SK-N-SH treated with all-trans-retinoic acid at 6 μM for 48 hours (cell line): ENCODE measurements around the gene AUTS2.

Experiments used
- ATAC-seq: fragments of 200-7000 bp; cut with Tn5 transposase; 3 replicates; pipeline ENCODE4 v1.9.1; 2020; ENCODE audit warnings: mild to moderate bottlenecking, moderate library complexity
- ARNTL ChIP-seq: fragments of 450-650 bp; formaldehyde crosslinking; IDR thresholded peaks from 2 replicates; pipeline ENCODE4 v1.5.0; 2020; ENCODE audit warnings: low read depth, mild to moderate bottlenecking, moderate library complexity, borderline replicate concordance
- BACH2 ChIP-seq: fragments of 250-450 bp; sonication (Bioruptor Pico); IDR thresholded peaks from 2 replicates; pipeline ENCODE4 v1.9.0; 2021; ENCODE audit warnings: mild to moderate bottlenecking, borderline replicate concordance
- CREB5 ChIP-seq: fragments of 250-450 bp; sonication (Bioruptor Pico); IDR thresholded peaks from 2 replicates; pipeline ENCODE4 v1.5.1; 2020; ENCODE audit warnings: low read depth, mild to moderate bottlenecking, moderate library complexity
- CSDC2 ChIP-seq: fragments of 250-450 bp; sonication (Bioruptor Pico); IDR thresholded peaks from 2 replicates; pipeline ENCODE4 v1.5.0; 2020; ENCODE audit warnings: mild to moderate bottlenecking, moderate library complexity
- CSRNP3 ChIP-seq: fragments of 250-450 bp; sonication (Bioruptor Pico); IDR thresholded peaks from 2 replicates; pipeline ENCODE4 v1.5.1; 2021; ENCODE audit warnings: mild to moderate bottlenecking, moderate library complexity
- ESRRG ChIP-seq: fragments of 250-450 bp; sonication (Bioruptor Pico); IDR thresholded peaks from 2 replicates; pipeline ENCODE4 v1.6.1; 2021; ENCODE audit warnings: mild to moderate bottlenecking
- GLIS3 ChIP-seq: fragments of 250-450 bp; sonication (Bioruptor Pico); IDR thresholded peaks from 2 replicates; pipeline ENCODE4 v1.5.0; 2020; ENCODE audit warnings: mild to moderate bottlenecking, moderate library complexity
- ISL1 ChIP-seq: fragments of 250-450 bp; sonication (Bioruptor Pico); IDR thresholded peaks from 2 replicates; pipeline ENCODE4 v2.1.2; 2022; ENCODE audit warnings: mild to moderate bottlenecking, moderate library complexity
- OSR1 ChIP-seq: fragments of 250-450 bp; sonication (Bioruptor Pico); IDR thresholded peaks from 2 replicates; pipeline ENCODE4 v1.8.0; 2022; ENCODE audit warnings: moderate library complexity, mild to moderate bottlenecking, inconsistent platforms
- PATZ1 ChIP-seq: fragments of 250-450 bp; sonication (Bioruptor Pico); IDR thresholded peaks from 2 replicates; pipeline ENCODE4 v1.8.0; 2020; ENCODE audit warnings: mild to moderate bottlenecking, moderate library complexity, borderline replicate concordance
- POU6F1 ChIP-seq: fragments of 250-450 bp; sonication (Bioruptor Pico); IDR thresholded peaks from 2 replicates; pipeline ENCODE4 v1.8.0; 2021; ENCODE audit warnings: low read depth, mild to moderate bottlenecking, moderate library complexity, borderline replicate concordance
- PPARA ChIP-seq: fragments of 250-450 bp; sonication (Bioruptor Pico); IDR thresholded peaks from 2 replicates; pipeline ENCODE4 v1.5.0; 2020; ENCODE audit warnings: mild to moderate bottlenecking, borderline replicate concordance
- RARB ChIP-seq: fragments of 250-450 bp; sonication (Bioruptor Pico); IDR thresholded peaks from 2 replicates; pipeline ENCODE4 v1.8.0; 2021; ENCODE audit warnings: mild to moderate bottlenecking, moderate library complexity
- SNAI2 ChIP-seq: fragments of 250-450 bp; sonication (Bioruptor Pico); IDR thresholded peaks from 2 replicates; pipeline ENCODE4 v1.5.0; 2020; ENCODE audit warnings: mild to moderate bottlenecking, moderate library complexity
- TCF4 ChIP-seq: fragments of 250-450 bp; sonication (Bioruptor Pico); IDR thresholded peaks from 2 replicates; pipeline ENCODE4 v1.8.0; 2021; ENCODE audit warnings: mild to moderate bottlenecking, moderate library complexity, borderline replicate concordance
- TOX ChIP-seq: fragments of 250-450 bp; sonication (Bioruptor Pico); IDR thresholded peaks from 2 replicates; pipeline ENCODE4 v1.8.0; 2021; ENCODE audit warnings: mild to moderate bottlenecking, moderate library complexity, borderline replicate concordance
- TSHZ2 ChIP-seq: fragments of 250-450 bp; sonication (Bioruptor Pico); IDR thresholded peaks from 2 replicates; pipeline ENCODE4 v1.5.0; 2020; ENCODE audit warnings: mild to moderate bottlenecking, moderate library complexity
- ZC3H10 ChIP-seq: fragments of 250-450 bp; sonication (Bioruptor Pico); IDR thresholded peaks from 2 replicates; pipeline ENCODE4 v1.5.1; 2021; ENCODE audit warnings: mild to moderate bottlenecking, moderate library complexity
- ZFP3 ChIP-seq: fragments of 250-450 bp; sonication (Bioruptor Pico); IDR thresholded peaks from 2 replicates; pipeline ENCODE4 v1.5.0; 2020; ENCODE audit warnings: mild to moderate bottlenecking, moderate library complexity
- ZNF565 ChIP-seq: fragments of 450-650 bp; formaldehyde crosslinking; conservative IDR thresholded peaks from 2 replicates; pipeline ENCODE4 v1.5.0; 2020; ENCODE audit warnings: low read depth, mild to moderate bottlenecking, moderate library complexity
- ZNF70 ChIP-seq: fragments of 450-650 bp; formaldehyde crosslinking; IDR thresholded peaks from 2 replicates; pipeline ENCODE4 v1.5.0; 2020; ENCODE audit warnings: mild to moderate bottlenecking, moderate library complexity
- ZNF8 ChIP-seq: fragments of 450-650 bp; formaldehyde crosslinking; IDR thresholded peaks from 2 replicates; pipeline ENCODE4 v1.5.0; 2020; ENCODE audit warnings: mild to moderate bottlenecking, moderate library complexity

AUTS2 gene

GRCh38 chr7:69608049-69608448 lies 9.8 kb downstream of the AUTS2 start:
- TF ChIP-seq POU6F1 (CRISPR knock-in tag), result no peak
- no peak for TF ChIP-seq CSDC2 (CRISPR knock-in tag)
- no peak for TF ChIP-seq PPARA (CRISPR knock-in tag)
- TF ChIP-seq ESRRG (CRISPR knock-in tag), result no peak
- no peak for TF ChIP-seq ZFP3
- no peak for TF ChIP-seq ZC3H10 (CRISPR knock-in tag)
- TF ChIP-seq RARB (CRISPR knock-in tag), result no peak
- no peak for TF ChIP-seq OSR1 (CRISPR knock-in tag)
- TF ChIP-seq PATZ1 (CRISPR knock-in tag), result no peak
- TF ChIP-seq TCF4 (CRISPR knock-in tag), result no peak
- TF ChIP-seq SNAI2 (CRISPR knock-in tag), result no peak
- TF ChIP-seq GLIS3 (CRISPR knock-in tag), result no peak
- TF ChIP-seq BACH2 (CRISPR knock-in tag), result no peak
- TF ChIP-seq ARNTL (CRISPR knock-in tag), result no peak
- TF ChIP-seq TOX (CRISPR knock-in tag), result no peak
- no peak for TF ChIP-seq ZNF70 (CRISPR knock-in tag)
- no peak for ATAC-seq

GRCh38 chr7:69608878-69609277 lies 10.6 kb downstream of the AUTS2 start:
- no peak for TF ChIP-seq GLIS3 (CRISPR knock-in tag)
- TF ChIP-seq CSDC2 (CRISPR knock-in tag), result no peak
- no peak for TF ChIP-seq TOX (CRISPR knock-in tag)
- no peak for TF ChIP-seq SNAI2 (CRISPR knock-in tag)
- no peak for TF ChIP-seq ZNF565 (CRISPR knock-in tag)
- no peak for TF ChIP-seq RARB (CRISPR knock-in tag)
- no peak for TF ChIP-seq TSHZ2 (CRISPR knock-in tag)
- no peak for TF ChIP-seq CREB5
- no peak for TF ChIP-seq ZFP3
- TF ChIP-seq TCF4 (CRISPR knock-in tag), result no peak
- TF ChIP-seq ZC3H10 (CRISPR knock-in tag), result no peak
- no peak for TF ChIP-seq PPARA (CRISPR knock-in tag)
- no peak for TF ChIP-seq ISL1
- no peak for TF ChIP-seq CSRNP3 (CRISPR knock-in tag)
- no peak for TF ChIP-seq ZNF8 (CRISPR knock-in tag)
- TF ChIP-seq BACH2 (CRISPR knock-in tag), result no peak
- TF ChIP-seq ESRRG (CRISPR knock-in tag), result no peak
- TF ChIP-seq ARNTL (CRISPR knock-in tag), result no peak
- TF ChIP-seq ZNF70 (CRISPR knock-in tag), result no peak
- ATAC-seq, result no peak
